GM23338 (cell line): ENCODE measurements around the gene RGS19. TPM values are rescaled to one million over a fixed set of nuclear protein-coding genes. Genes with fewer than 3 reads are reported as not detected.
A peak's percentile ranks its signal among the peaks of the same experiment; 100 is the strongest.

Experiments used
- ATAC-seq: fragments of 200-7000 bp; cut with Tn5 transposase; 3 replicates; pipeline ENCODE4 v1.9.1; 2020
- DNase-seq: peaks from one replicate; pipeline ENCODE4 v3.0.0-alpha.2; 2015; ENCODE audit warnings: low spot score
- H2AFZ ChIP-seq: fragments of 200-600 bp; sonication (generic); 2 replicates; pipeline ENCODE4 v1.8.0; 2016; ENCODE audit warnings: antibody characterized with exemption, mild to moderate bottlenecking, moderate library complexity
- H3F3A ChIP-seq: fragments of 200-600 bp; sonication (generic); replicated peaks from 2 replicates; pipeline ENCODE4 v1.8.0; 2017; ENCODE audit warnings: antibody characterized with exemption, mixed run types, low read depth
- H3K27ac ChIP-seq: fragments of 200-600 bp; sonication (generic); 2 replicates; pipeline ENCODE4 v1.6.1; 2016; ENCODE audit warnings: low read depth
- H3K27me3 ChIP-seq: fragments of 200-600 bp; sonication (generic); 2 replicates; pipeline ENCODE4 v1.8.0; 2016; ENCODE audit warnings: mild to moderate bottlenecking, mixed run types, moderate library complexity; ENCODE audit not compliant: insufficient read depth
- H3K36me3 ChIP-seq: fragments of 200-600 bp; sonication (generic); 2 replicates; pipeline ENCODE4 v1.8.0; 2016; ENCODE audit warnings: mild to moderate bottlenecking; ENCODE audit not compliant: insufficient read depth
- H3K4me1 ChIP-seq: fragments of 200-600 bp; sonication (generic); 2 replicates; pipeline ENCODE4 v1.8.0; 2016; ENCODE audit warnings: mild to moderate bottlenecking, moderate library complexity; ENCODE audit not compliant: insufficient read depth
- H3K4me2 ChIP-seq: fragments of 200-600 bp; sonication (generic); 2 replicates; pipeline ENCODE4 v1.7.1; 2017; ENCODE audit warnings: mixed run types
- H3K4me3 ChIP-seq: fragments of 200-600 bp; sonication (generic); 2 replicates; pipeline ENCODE4 v1.6.1; 2016; ENCODE audit warnings: mixed run types
- H3K79me2 ChIP-seq: fragments of 200-600 bp; sonication (generic); replicated peaks from 2 replicates; pipeline ENCODE4 v1.8.0; 2017; ENCODE audit warnings: mild to moderate bottlenecking; ENCODE audit not compliant: insufficient read depth
- H3K9me2 ChIP-seq: fragments of 200-600 bp; sonication (generic); 2 replicates; pipeline ENCODE4 v1.8.0; 2017; ENCODE audit not compliant: insufficient read depth
- H4K20me1 ChIP-seq: fragments of 200-600 bp; sonication (generic); replicated peaks from 2 replicates; pipeline ENCODE4 v1.8.0; 2017; ENCODE audit warnings: mild to moderate bottlenecking; ENCODE audit not compliant: insufficient read depth
- H3K27ac Mint-ChIP-seq: 2 replicates; pipeline ENCODE4 v1.8.0; 2020; ENCODE audit warnings: inconsistent platforms, mild to moderate bottlenecking, moderate library complexity, mixed read lengths
- H3K27me3 Mint-ChIP-seq: 3 replicates; pipeline ENCODE4 v1.8.0; 2022; ENCODE audit warnings: low read depth, mild to moderate bottlenecking, moderate library complexity, mixed read lengths, inconsistent platforms; ENCODE audit not compliant: insufficient read depth, poor library complexity
- H3K36me3 Mint-ChIP-seq: 3 replicates; pipeline ENCODE4 v1.8.0; 2021; ENCODE audit warnings: low read depth, mild to moderate bottlenecking, inconsistent platforms, moderate library complexity, mixed read lengths
- H3K4me1 Mint-ChIP-seq: 3 replicates; pipeline ENCODE4 v1.8.0; 2020; ENCODE audit warnings: mild to moderate bottlenecking, inconsistent platforms, mixed read lengths
- H3K4me3 Mint-ChIP-seq: 3 replicates; pipeline ENCODE4 v1.8.0; 2021; ENCODE audit warnings: moderate library complexity, mild to moderate bottlenecking, inconsistent platforms, mixed read lengths
- H3K9me3 Mint-ChIP-seq: 3 replicates; pipeline ENCODE4 v1.8.0; 2020; ENCODE audit warnings: moderate library complexity, mild to moderate bottlenecking, inconsistent platforms, mixed read lengths
- CREB1 ChIP-seq: fragments of 250-450 bp; sonication (Bioruptor Pico); IDR thresholded peaks from 2 replicates; pipeline ENCODE4 v1.5.0; 2020; ENCODE audit warnings: low read depth, mild to moderate bottlenecking, moderate library complexity
- CTCF ChIP-seq, 2 experiments: fragments of 200-600 bp in 1 of 2; sonication (generic) in 1 of 2; conservative IDR thresholded peaks; 2 replicates each; pipeline versions ENCODE4 v1.5.1 to v1.6.1; 2016 to 2017; ENCODE audit warnings: antibody characterized with exemption in 2 of 2, low read depth in 2 of 2, mild to moderate bottlenecking in 2 of 2, moderate library complexity in 1 of 2
- ETS1 ChIP-seq: IDR thresholded peaks from 2 replicates; pipeline ENCODE4 v1.6.1; 2016; ENCODE audit warnings: antibody characterized with exemption
- EZH2 ChIP-seq: fragments of 200-600 bp; sonication (generic); IDR thresholded peaks from one replicate; pipeline ENCODE4 v1.8.0; 2017; ENCODE audit warnings: antibody characterized with exemption, mild to moderate bottlenecking, low read depth; ENCODE audit not compliant: unreplicated experiment
- ZNF114 ChIP-seq: fragments of 250-450 bp; sonication (Bioruptor Pico); IDR thresholded peaks from 2 replicates; pipeline ENCODE4 v1.5.0; 2020; ENCODE audit warnings: mild to moderate bottlenecking, moderate library complexity
- ZNF331 ChIP-seq: fragments of 250-450 bp; sonication (Bioruptor Pico); IDR thresholded peaks from 2 replicates; pipeline ENCODE4 v1.5.0; 2020; ENCODE audit warnings: low read depth, mild to moderate bottlenecking, moderate library complexity
- polyA plus RNA-seq: library from polyadenylated mRNA; unstranded; fragments of >200 nt; fragmentation: Nextera tagmentation; extraction: Ambion mirVana; gene quantifications from 2 replicates; pipeline ENCODE4 v1.2.1, GENCODE V29; 2016
- total RNA-seq: library from RNA; depleted of rRNA; stranded (reverse); fragments of >200 nt; shearing (Covaris generic); gene quantifications from 2 replicates; pipeline ENCODE4 v1.2.3, GENCODE V29; 2014

The RGS19 gene
- total and polyA plus RNA-seq, 2 experiments from 2014 or later: 13.1 to 19.7 TPM

GRCh38 chr20:64082126-64082731, 2.9 kb upstream of the RGS19 start:
- Histone ChIP-seq H3K27me3 (peaks cover 50% of the 10 kb centered on the region), H3K36me3 (no peaks in the 10 kb centered on the region), H4K20me1 (no peaks in the 10 kb centered on the region), H3K4me2 (peak overlapping the region; percentile 90), H2AFZ (no peak overlapping the region), H3K4me1 (peaks cover 27% of the 10 kb centered on the region; the same call in 1 of the 2 replicates), H3K9me2 (no peaks in the 10 kb centered on the region), H3K27ac (no peak overlapping the region), H3K79me2 (no peaks in the 10 kb centered on the region), H3K4me3 (peak overlapping the region; percentile 45; the same call in 1 of the 2 replicates), H3F3A (0 out of 2 replicates have a peak, but pooled peaks cover 7% of the 10 kb centered on the region)
- Mint-ChIP-seq H3K27ac (no peak overlapping the region), H3K4me1 (peaks cover 33% of the 10 kb centered on the region), H3K36me3 (no peaks in the 10 kb centered on the region; the same call in 2 of the 3 replicates), H3K9me3 (peaks cover 3% of the 10 kb centered on the region; the same call in 1 of the 3 replicates), H3K4me3 (peak overlapping the region; percentile 47), H3K27me3 (peaks cover 50% of the 10 kb centered on the region)
- peak; percentile 44 for DNase-seq
- ATAC-seq: peak; percentile 2; the same call in 2 of the 3 replicates
- TF ChIP-seq EZH2: no peak
- TF ChIP-seq CTCF (conservative IDR thresholded peaks at IDR 0.05; ENCODE audit: low read depth in 2 of 2): peak in 1 of 2 experiments; percentile 18; a peak in 1 of 4 replicates

- peaks cover 33% of the 10 kb centered on the region for H3K4me1 Mint-ChIP-seq
- H4K20me1 ChIP-seq: no peaks in the 10 kb centered on the region
Measured at GRCh38 chr20:64081624-64081964, 2.3 kb upstream of the RGS19 start.

More at GRCh38 chr20:64081624-64081964, 2.3 kb upstream of the RGS19 start:
- no peaks in the 10 kb centered on the region for H3K36me3 ChIP-seq
- DNase-seq (no peak), ATAC-seq (no peak)
- H2AFZ ChIP-seq: no peak overlapping the region
- TF ChIP-seq ZNF331 (CRISPR knock-in tag): no peak
- no peak for TF ChIP-seq ETS1
- no peak for TF ChIP-seq CREB1 (CRISPR knock-in tag)
- TF ChIP-seq EZH2: no peak
- no peak for TF ChIP-seq ZNF114 (CRISPR knock-in tag)
- H3K27ac ChIP-seq: no peak overlapping the region
- H3K9me3 Mint-ChIP-seq: peaks cover 3% of the 10 kb centered on the region; the same call in 1 of the 3 replicates
- H3K4me1 ChIP-seq: peaks cover 27% of the 10 kb centered on the region; the same call in 1 of the 2 replicates
- H3F3A ChIP-seq: 0 out of 2 replicates have a peak, but pooled peaks cover 7% of the 10 kb centered on the region
- H3K9me2 ChIP-seq: no peaks in the 10 kb centered on the region
- H3K4me3 ChIP-seq: no peak overlapping the region
- no peaks in the 10 kb centered on the region; the same call in 2 of the 3 replicates for H3K36me3 Mint-ChIP-seq
- H3K4me2 ChIP-seq: no peak overlapping the region
- peaks cover 50% of the 10 kb centered on the region for H3K27me3 ChIP-seq
- H3K27me3 Mint-ChIP-seq: peaks cover 50% of the 10 kb centered on the region
- peak overlapping the region; percentile 21; the same call in 1 of the 3 replicates for H3K4me3 Mint-ChIP-seq
- H3K79me2 ChIP-seq: no peaks in the 10 kb centered on the region
- no peak overlapping the region for H3K27ac Mint-ChIP-seq
